NCI-H2107 treated with DMSO at 0.1 percent for 48 hours (cell line): Measurements from ENCODE around the gene ZFAND2B.
A peak's percentile ranks its signal among the peaks of the same experiment; 100 is the strongest.

Experiments
- DNase-seq: peaks from one replicate; lab custom pipeline; 2025; ENCODE audit not compliant: unreplicated experiment; lab: John Stamatoyannopoulos, UW

The ZFAND2B gene

GRCh38 chr2:219204425-219205164 lies 2.0 kb upstream of the ZFAND2B start:
- DNase-seq, result no peak

- no peak for DNase-seq
Observed at GRCh38 chr2:219205165-219205538, 1.4 kb upstream of the ZFAND2B start.

- DNase-seq, result no peak
Observed at GRCh38 chr2:219205981-219206327, 628 bp upstream of the ZFAND2B start.

- DNase-seq, result no peak
Observed at GRCh38 chr2:219207134-219207883, 727 bp downstream of the ZFAND2B start.

- DNase-seq, result no peak
Observed at GRCh38 chr2:219207884-219208740, 1.5 kb downstream of the ZFAND2B start.

- no peak for DNase-seq
Observed at GRCh38 chr2:219209236-219210195, 2.9 kb downstream of the ZFAND2B start.

- DNase-seq, result no peak
Observed at GRCh38 chr2:219210196-219210885, 3.8 kb downstream of the ZFAND2B start.

GRCh38 chr2:219210886-219211362 lies 4.3 kb downstream of the ZFAND2B start:
- DNase-seq, result no peak

- no peak for DNase-seq
Observed at GRCh38 chr2:219213026-219213415, 6.4 kb downstream of the ZFAND2B start.

- DNase-seq, result no peak
Observed at GRCh38 chr2:219213486-219214071, 7.0 kb downstream of the ZFAND2B start.

GRCh38 chr2:219214141-219214540 lies 7.6 kb downstream of the ZFAND2B start:
- no peak for DNase-seq

GRCh38 chr2:219214786-219215185 lies 8.2 kb downstream of the ZFAND2B start:
- no peak for DNase-seq

GRCh38 chr2:219215871-219216534 lies 9.4 kb downstream of the ZFAND2B start:
- no peak for DNase-seq

GRCh38 chr2:219216535-219216915 lies 9.9 kb downstream of the ZFAND2B start:
- no peak for DNase-seq

GRCh38 chr2:219218217-219218731 lies 11.7 kb downstream of the ZFAND2B start:
- no peak for DNase-seq

GRCh38 chr2:219218732-219219701 lies 12.4 kb downstream of the ZFAND2B start, which contains the start of gene ABCB6:
ABCB6 (minus strand) TSS chr2:219218958; CDS start chr2:219218673, 285 bp downstream.
- peak; percentile 42 for DNase-seq

GRCh38 chr2:219219784-219220532 lies 13.4 kb downstream of the ZFAND2B start:
- DNase-seq, result no peak
